SK-N-SH treated with all-trans-retinoic acid at 6 μM for 48 hours (cell line): ENCODE results near the gene PROM2.

Experiments used
- ARNTL ChIP-seq: fragments of 450-650 bp; formaldehyde crosslinking; IDR thresholded peaks from 2 replicates; pipeline ENCODE4 v1.5.0; 2020; ENCODE audit warnings: low read depth, mild to moderate bottlenecking, moderate library complexity, borderline replicate concordance
- CREB5 ChIP-seq: fragments of 250-450 bp; sonication (Bioruptor Pico); IDR thresholded peaks from 2 replicates; pipeline ENCODE4 v1.5.1; 2020; ENCODE audit warnings: low read depth, mild to moderate bottlenecking, moderate library complexity
- CSRNP3 ChIP-seq: fragments of 250-450 bp; sonication (Bioruptor Pico); IDR thresholded peaks from 2 replicates; pipeline ENCODE4 v1.5.1; 2021; ENCODE audit warnings: mild to moderate bottlenecking, moderate library complexity
- OSR1 ChIP-seq: fragments of 250-450 bp; sonication (Bioruptor Pico); IDR thresholded peaks from 2 replicates; pipeline ENCODE4 v1.8.0; 2022; ENCODE audit warnings: moderate library complexity, mild to moderate bottlenecking, inconsistent platforms
- PATZ1 ChIP-seq: fragments of 250-450 bp; sonication (Bioruptor Pico); IDR thresholded peaks from 2 replicates; pipeline ENCODE4 v1.8.0; 2020; ENCODE audit warnings: mild to moderate bottlenecking, moderate library complexity, borderline replicate concordance
- POU6F1 ChIP-seq: fragments of 250-450 bp; sonication (Bioruptor Pico); IDR thresholded peaks from 2 replicates; pipeline ENCODE4 v1.8.0; 2021; ENCODE audit warnings: low read depth, mild to moderate bottlenecking, moderate library complexity, borderline replicate concordance
- RARB ChIP-seq: fragments of 250-450 bp; sonication (Bioruptor Pico); IDR thresholded peaks from 2 replicates; pipeline ENCODE4 v1.8.0; 2021; ENCODE audit warnings: mild to moderate bottlenecking, moderate library complexity
- SNAI2 ChIP-seq: fragments of 250-450 bp; sonication (Bioruptor Pico); IDR thresholded peaks from 2 replicates; pipeline ENCODE4 v1.5.0; 2020; ENCODE audit warnings: mild to moderate bottlenecking, moderate library complexity
- TSHZ2 ChIP-seq: fragments of 250-450 bp; sonication (Bioruptor Pico); IDR thresholded peaks from 2 replicates; pipeline ENCODE4 v1.5.0; 2020; ENCODE audit warnings: mild to moderate bottlenecking, moderate library complexity
- ZFP3 ChIP-seq: fragments of 250-450 bp; sonication (Bioruptor Pico); IDR thresholded peaks from 2 replicates; pipeline ENCODE4 v1.5.0; 2020; ENCODE audit warnings: mild to moderate bottlenecking, moderate library complexity

GRCh38 chr2:95240091-95240490 is 34.2 kb upstream of the PROM2 start:
- no peak for TF ChIP-seq CSRNP3 (CRISPR knock-in tag)
- TF ChIP-seq POU6F1 (CRISPR knock-in tag): no peak
- no peak for TF ChIP-seq CREB5 (CRISPR knock-in tag)
- TF ChIP-seq ARNTL (CRISPR knock-in tag): no peak
- TF ChIP-seq PATZ1 (CRISPR knock-in tag): no peak
- TF ChIP-seq OSR1 (CRISPR knock-in tag): no peak
- TF ChIP-seq ZFP3 (CRISPR knock-in tag): no peak
- TF ChIP-seq TSHZ2: no peak
- no peak for TF ChIP-seq SNAI2 (CRISPR knock-in tag)
- no peak for TF ChIP-seq RARB (CRISPR knock-in tag)
